Ramos (cell line): ENCODE measurements around the gene SLC6A18.

ENCODE experiments used
- in situ Hi-C: fragments of 300-500 bp; cut with MboI; formaldehyde crosslinking; loops from one replicate; pipeline ENCODE4 v1.14.3; 2022; ENCODE audit warnings: low sequenced_read_pairs; ENCODE audit not compliant: unreplicated experiment

Gene SLC6A18

DNA sequence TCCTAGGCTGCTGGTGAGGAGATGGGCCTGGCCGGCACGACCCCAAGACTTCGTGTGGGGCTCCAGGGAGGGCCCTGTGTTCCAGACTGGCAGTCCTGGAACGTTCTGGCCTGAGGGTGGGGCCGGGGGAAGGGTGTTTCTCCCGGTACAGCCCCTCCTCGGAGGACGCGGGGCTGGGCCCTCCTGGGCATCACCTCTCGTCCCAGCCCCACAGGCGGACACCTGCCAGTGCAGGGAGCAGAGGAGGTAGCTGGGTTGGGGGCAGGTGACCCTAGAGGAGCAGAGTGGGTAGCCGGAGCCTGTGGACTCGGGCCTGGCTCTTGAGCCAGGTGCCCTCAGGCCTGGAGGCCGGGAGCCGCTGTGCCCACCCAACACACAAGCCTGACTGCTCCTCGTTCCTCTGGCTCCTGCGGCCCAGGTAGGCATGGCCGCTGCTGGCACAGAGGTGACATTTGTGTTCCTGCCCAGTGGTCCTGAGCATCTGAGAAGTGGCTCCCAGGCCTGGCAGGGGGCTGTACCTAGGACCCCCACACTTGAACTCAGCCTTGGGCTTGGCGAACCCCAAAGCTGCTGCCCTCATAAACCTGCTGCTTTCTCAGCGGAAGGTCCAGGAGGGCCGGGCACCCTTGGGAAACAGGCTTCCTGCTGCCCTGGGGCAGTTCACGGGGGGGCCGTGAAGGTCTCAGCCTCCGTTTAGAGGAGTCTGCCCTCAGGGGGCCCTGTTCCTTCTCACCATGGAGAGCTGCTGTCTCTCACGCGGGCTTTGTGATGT, 23.0 kb upstream of the SLC6A18 start:
- in situ Hi-C loops: no loop called here

DNA sequence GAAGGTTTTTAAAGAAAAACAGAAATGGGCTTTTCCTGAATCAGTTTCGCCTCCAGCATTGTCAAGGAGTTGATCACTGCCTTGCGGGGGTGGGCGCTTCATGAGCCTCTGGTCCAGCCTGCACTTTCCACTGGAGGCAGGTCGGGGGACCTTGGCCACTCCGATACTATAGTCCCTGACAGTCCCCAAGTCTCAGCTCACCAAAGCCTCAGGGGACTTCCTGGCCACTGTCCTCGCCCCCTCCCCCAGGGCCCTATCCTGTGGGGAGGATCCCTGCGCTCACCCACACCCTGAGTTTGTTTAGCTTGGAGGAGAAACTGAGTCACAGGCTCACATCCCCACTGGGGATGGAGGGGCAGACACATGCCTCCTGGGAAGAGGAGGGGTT, 22.4 kb upstream of the SLC6A18 start:
- in situ Hi-C loops: no loop called here

DNA sequence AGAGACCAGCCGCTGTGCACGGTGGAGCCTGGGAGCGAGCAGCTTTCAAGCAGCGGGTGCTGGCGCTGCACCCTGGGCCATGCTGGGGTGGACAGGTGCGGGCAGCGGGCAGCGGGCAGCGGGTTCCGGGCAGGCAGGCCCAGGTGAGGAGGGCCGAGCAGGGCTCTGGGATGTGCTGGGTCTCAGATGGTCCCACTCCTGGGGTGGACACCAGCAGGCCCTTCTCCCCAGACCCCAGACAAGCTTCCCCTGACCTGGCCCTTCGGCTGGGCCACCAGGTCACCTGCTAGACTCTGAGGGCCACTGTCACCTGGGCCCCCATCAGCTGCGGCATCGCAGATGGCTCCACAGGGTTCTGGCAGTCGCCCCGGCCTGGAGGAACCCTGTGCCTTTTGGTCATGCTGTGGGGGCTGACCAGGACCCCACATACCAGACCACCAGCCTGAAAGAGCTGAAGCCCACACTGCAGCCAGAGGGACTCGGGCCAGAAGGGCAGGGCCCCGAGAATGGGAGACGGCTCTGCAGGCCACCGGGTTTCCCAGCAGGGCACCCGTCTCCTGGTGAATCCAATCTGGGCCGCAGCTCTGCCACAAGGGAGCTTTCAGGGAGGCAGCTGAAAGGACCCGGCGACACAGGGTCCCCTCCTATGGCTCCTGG, 21.7 kb upstream of the SLC6A18 start:
- in situ Hi-C loops: no loop called here

DNA sequence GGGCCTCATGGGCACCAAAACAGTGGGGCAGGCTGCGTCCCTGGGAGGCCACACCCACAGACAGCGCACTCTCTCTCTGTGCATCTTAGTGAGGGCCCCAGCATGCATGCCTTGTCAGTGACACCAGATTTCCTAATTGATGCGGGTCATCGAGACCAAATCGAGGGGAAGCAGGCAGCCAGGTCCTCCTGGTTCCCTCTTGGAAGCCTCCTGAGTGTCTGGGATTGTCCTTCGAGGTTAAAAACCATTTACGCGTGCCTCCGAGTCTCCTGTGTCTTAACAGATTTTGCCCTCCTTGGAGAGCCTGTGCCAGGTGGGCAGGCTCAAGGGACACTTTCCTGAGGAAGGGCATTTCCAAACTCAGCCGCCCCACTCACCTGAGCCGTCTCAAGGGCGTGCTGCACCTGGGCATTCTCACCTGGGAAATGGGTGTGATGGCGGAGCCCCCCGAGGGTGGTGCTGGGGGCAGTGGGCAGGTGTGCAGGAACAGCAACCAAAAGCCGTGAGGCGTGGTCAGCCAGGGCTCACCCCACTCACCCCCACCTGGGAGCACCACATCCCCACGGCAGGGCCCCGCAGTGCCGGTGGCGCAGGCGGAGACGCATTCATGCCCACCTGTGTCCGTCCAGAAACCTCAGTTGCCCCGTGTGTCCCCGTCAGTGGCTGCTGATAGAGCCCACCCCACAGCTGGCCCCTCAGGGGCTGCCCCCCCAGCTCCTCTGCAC, 21.1 kb upstream of the SLC6A18 start:
- in situ Hi-C loops: no loop called here

DNA sequence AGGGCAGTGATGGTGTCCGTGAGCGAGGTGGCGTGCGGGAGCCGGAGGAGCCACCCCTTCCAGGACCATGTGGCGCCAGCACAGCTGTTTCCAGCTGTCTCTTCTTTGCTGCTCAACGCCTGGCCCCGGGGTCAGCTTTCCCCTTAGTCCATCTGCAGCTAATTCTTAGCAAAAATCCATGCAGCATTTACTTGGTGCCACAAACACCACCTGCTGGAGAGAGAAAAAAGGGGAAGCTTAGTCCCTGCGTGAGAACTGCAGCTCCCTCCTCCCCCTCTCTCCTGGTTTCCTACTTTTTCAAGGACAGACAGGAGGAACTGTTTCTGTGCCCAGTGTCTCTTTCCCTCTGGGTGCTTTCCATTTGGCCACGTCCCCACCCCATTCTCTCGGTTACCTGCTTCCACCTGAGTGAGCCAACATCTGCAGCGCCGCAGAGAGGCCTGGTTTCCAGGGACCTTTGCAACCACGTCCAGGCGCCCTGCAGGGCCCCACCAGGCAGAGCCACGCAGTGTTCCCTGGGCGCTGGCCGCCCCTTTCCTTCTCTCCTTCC, 20.4 kb upstream of the SLC6A18 start:
- in situ Hi-C loops: no loop called here

DNA sequence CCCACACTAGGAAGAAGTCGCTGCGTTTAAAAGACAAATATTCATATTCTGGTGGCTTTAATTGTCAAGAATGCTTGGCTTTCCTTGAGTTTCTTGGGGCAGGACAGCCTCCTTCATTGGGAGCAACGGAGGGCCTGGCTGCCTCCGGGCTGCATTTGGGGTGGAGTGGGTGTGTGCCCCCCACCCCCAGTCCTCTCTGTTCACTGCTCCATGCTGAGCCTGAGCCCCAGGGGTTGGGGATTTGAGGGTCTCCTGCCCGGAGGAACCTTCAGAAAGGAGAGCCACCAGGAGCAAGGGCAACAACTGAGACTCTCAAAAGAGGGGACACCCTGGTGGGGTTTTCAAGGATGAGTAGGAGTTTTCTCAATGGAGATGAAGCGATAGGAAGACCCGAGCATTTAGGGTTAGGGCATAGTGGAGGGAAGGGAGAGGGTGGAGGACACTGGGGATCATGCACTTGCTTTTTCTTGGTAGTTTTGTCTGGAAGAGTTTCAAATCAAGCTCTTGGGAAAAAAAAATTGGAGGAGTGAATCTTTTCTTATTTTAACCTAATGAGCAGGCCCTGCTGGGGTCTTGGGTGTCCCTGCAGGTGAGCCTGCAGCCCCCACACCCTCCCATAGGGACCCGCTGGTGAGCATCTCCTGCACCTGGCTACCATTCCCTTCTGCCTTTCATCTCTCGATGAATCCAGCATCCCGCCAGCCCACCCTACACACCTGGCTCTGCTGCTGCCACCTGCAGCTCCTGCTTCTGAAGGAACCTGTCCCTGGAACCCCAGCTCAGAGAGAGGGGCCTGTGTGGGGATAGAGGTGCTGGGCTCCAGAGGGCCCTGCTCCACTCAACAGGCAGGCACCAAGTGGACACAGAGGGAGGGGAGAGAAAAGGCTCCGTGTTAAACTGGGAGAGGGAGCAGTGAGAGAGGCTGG, 19.7 kb upstream of the SLC6A18 start:
- in situ Hi-C loops: no loop called here

DNA sequence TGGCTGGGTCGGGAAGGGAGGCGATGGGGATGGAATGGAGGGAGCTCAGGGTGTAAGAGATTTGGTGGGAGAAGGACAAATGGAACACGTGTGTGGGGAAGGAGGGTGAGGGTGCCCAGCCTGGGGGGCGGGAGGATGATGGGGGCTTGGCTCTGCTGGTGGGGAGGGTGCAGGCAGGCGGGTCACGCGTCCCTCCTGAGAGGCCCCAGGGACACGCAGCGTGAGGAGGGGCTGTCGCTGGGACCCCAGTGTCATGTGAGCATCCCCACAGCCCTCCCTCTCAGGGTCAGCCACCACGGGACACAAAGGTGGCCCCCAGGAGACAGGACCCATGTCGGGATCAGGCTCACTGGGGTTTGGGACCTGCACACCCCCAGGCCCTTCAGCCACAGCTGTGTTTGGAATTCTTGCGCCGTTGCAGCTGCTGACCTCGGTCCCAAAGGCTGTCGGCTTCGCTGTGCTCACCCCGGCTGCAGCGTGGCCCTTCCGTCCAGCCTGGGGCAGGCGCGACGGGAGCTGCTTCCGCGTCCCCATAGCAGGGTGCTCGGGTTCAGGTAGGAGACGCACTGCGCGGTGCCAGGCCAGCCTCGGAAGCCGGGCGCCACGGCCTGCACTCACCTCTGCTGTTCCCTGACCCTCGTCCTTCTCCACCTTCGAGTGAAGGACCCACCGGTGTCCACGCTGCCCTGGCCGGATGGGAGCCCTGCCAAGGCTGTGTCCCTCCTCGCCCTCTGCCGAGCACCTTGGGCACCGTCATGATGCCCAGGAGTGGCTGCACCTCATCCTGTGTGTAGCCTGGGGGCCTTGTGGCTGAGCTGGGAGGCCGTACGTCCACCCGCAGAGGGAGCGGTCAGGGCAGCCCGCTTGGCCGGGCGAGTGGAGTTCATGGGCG, 18.4 kb upstream of the SLC6A18 start:
- in situ Hi-C loops: no loop called here

DNA sequence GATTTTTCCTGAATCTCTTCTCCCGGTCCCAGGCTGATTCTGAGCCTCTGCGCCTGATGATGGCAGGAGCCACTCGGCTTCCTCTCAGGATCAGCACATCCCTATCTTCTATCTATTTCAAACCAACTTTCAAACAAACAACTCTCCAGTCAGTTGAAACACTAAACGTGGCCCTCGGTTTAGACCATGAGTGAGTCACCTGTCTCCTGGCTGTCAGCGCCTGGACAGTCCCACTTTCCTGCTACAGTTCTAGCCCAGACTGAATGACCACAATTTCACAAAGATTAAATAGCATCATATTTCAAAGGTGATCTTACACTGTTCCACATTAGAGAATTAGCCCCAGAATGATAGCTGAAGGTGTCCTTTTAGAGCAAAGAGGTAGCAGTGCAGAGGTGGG, 17.6 kb upstream of the SLC6A18 start:
- in situ Hi-C loops: no loop called here

DNA sequence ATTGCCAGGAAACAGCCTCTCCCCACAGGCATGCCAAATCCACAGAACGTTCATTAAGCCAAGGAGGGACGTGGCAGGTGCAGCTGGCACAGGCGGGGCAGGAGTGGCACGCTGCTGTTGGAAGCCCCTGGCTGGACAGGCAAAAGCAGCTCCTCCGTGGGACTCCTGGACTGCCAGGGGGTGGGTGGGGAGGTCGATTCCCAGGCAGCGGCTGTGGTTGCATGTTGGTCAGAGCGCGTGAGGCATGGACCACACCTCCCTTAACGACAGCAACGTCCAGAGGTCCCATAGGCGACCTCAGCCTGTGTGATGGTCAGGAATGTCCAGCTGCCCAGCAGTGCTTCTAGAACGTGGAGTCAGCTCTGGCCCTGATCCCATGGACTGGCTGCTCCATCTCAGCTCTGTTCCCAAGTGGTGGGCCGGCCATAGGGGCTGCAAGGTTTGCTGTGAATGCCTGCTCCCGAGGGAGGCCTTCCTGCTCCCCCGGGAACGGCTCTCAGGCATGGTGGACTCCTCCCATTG, 16.9 kb upstream of the SLC6A18 start:
- in situ Hi-C loops: no loop called here

DNA sequence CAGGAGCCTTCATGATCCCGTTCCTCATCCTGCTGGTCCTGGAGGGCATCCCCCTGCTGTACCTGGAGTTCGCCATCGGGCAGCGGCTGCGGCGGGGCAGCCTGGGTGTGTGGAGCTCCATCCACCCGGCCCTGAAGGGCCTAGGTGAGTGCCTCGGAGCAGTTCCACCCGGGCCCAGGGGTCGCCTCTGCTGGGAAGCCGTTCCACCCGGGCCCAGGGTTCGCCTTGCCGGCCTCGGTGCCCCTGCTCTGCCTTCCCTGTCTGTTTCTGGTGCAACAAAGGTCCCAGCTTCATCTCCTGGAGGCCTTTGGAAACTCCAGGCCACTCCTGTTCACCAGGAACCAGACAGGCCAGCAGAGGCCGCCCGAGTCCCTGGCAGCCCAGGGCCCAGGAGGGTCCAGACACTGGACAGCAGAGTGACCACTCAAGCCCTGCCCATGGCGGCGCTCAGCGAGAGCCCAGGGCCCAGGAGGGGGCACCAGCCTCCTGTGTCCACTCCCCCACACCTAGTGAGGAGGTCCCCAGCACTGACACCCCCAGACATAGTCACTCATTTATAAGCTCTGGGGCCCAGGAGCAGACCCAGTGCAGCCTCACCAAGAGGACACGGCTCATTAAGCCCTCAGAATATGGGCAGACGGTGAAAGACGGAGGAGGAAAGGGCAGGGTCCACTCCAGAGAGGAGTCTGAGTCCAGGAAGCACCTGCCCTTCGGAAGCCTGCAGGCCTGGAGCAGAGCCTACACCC, 16.3 kb upstream of the SLC6A18 start:
- in situ Hi-C loops: no loop called here

DNA sequence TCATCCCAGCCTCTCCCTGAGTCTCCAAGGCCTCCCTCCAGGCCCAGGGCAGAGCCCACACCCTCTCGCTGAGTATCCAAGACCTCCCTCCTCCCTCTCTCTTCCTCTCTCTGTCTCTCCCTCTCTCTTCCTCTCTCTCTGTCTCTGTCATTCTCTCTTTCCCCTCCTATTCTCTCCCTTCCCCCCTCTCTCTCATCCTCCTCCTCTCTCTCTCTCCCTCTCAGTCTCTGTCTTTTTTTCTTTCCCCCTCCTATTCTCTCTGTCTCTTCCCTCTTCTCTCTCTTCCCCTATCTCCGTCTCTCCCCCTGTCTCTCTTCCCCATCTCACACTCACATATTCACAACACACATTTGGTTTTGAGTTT, 15.7 kb upstream of the SLC6A18 start:
- in situ Hi-C loops: no loop called here

DNA sequence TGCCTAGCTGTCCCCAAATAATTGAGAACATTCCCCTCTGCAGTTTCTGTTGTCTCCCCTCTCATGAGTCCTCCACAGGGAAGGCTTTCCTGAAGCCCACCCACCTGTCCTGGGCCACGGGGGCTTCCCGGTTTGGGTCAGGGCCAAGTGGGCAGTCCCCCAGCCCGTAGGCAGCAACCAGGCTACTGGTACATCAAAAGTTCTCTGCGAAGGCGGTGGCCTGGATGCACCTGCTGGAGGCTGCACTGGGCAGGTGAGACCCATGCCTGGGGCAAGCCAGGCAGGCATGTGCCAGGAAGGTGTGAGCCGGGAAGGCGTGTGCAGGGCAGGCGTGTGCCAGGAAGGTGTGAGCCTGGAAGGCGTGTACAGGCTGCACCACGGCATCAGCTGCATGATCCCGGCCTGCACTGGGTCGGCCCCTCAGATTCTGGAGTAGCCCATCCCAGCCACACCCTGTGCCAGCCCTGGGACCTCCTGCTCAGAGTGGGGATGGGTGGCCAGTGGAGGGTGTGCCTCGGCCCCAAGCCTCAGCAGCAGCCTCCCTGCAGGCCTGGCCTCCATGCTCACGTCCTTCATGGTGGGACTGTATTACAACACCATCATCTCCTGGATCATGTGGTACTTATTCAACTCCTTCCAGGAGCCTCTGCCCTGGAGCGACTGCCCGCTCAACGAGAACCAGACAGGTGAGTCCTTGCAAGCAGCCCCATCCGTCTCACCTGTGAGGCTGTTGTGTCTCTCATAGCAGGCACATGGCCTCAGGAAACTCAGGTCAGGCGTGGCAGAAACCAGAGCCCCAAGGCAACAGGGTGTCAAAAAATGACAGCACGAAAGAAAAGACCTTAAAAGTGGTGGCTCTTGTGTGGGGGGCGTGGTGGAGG, 15.0 kb upstream of the SLC6A18 start:
- in situ Hi-C loops: no loop called here

DNA sequence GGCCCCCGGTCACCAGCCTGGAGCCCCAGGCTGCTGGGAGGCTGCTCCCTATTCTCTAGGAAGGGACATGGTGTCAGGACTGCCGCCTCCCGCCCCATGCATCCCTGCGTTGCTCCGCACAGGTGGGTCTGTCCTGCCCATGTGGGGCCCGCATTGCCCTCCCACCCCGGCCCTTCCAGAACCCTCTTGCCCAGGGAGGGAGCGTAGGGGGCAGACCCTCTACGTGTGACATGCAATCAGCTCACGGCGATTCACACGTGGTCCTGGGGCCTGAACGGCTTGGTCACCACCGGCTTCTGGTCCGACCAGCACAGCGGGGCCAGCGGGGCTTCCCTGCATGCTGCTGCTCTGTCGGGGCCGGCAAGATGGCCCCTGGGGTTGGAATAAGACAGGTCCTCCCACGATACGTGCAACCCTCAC, 14.3 kb upstream of the SLC6A18 start:
- in situ Hi-C loops: no loop called here

DNA sequence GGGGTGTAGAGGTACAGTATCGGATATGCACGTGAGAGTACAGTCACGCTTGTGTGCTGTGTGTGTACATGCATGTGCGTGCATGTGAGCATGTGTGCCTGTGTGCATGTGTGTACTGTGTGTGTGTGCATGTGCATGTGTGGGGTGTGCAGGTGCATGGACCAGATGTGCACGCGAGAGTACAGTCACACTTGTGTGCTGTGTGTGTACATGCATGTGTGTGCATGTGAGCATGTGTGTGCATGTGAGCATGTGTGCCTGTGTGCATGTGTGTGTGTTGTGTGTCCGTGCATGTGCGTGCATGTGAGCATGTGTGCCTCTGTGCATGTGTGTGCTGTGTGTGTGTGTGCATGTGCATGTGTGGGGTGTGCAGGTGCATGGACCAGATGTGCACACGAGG, 13.5 kb upstream of the SLC6A18 start:
- in situ Hi-C loops: no loop called here

DNA sequence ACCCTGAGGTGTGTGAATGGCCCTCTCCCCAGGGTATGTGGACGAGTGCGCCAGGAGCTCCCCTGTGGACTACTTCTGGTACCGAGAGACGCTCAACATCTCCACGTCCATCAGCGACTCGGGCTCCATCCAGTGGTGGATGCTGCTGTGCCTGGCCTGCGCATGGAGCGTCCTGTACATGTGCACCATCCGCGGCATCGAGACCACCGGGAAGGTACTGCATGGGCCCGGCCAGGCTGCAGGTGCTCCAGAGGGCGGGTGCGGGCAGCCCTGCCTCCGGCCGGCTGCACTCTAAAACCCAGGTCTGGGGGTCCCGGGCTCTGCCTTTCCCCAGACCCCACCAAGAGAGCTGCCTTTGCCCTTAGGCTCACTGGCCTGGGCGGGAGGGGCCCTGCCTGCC, 12.9 kb upstream of the SLC6A18 start:
- in situ Hi-C loops: no loop called here

DNA sequence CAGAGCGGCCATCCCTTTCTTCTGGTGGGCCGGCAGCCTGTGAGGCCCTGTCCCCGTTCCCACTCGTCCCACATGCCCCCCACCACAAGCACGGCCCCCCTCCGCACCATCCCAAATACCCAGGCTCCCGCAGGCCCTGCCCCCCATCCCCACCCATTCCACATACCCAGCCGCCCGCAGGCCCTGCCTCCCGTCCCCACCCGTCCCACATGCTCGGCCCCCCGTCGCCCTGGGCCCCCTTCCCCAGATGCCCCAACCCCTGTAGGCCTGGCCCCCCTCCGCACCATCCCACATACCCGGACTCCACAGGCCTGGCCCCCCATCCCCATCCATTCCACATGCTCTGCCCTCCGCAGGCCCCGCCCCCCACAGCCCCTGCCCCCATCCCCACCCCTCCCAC, 12.3 kb upstream of the SLC6A18 start:
- in situ Hi-C loops: no loop called here

DNA sequence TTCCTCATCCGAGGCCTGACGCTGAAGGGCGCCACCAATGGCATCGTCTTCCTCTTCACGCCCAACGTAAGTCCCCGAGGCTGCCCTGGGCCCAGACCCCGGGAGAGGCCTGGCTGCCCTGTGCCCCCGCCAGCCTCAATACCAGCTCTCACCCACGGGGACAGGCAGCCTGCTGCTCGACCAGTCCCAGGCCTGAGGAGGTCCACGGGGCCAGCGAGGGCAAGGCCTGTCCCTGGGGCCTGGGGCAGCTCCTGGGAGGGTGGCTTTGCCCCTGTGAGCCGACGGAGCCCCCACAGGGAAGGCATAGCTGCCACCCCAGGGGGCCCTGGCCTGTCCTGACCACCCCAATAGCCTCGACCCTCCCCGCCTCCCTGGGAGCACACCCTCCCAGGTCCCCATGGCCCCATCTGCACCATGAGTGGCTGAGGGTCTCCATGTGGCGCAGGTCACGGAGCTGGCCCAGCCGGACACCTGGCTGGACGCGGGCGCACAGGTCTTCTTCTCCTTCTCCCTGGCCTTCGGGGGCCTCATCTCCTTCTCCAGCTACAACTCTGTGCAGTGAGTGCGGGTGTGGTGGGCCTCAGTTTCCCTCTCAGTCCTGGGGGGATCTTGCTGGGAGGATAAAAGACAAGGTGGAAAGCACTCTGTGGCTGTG, 11.5 kb upstream of the SLC6A18 start:
- in situ Hi-C loops: no loop called here
